Measurements from ENCODE around the gene RHOJ.
"Not testable (repeated sequence)": the region's sequence is repeated elsewhere in the genome, so short reads cannot be mapped to it uniquely, and the experiment has no call there.

DNA sequence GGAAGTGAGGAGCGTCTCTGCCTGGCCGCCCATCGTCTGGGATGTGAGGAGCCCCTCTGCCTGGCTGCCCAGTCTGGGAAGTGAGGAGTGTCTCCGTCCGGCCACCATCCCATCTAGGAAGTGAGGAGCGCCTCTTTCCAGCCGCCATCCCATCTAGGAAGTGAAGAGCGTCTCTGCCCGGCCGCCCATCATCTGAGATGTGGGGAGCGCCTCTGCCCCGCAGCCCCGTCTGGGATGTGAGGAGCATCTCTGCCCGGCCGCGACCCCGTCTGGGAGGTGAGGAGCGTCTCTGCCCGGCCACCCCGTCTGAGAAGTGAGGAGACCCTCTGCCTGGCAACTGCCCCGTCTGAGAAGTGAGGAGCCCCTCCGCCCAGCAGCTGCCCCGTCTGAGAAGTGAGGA lies 39.0 kb upstream of the RHOJ start:
- TF ChIP-seq, protein P1, sequence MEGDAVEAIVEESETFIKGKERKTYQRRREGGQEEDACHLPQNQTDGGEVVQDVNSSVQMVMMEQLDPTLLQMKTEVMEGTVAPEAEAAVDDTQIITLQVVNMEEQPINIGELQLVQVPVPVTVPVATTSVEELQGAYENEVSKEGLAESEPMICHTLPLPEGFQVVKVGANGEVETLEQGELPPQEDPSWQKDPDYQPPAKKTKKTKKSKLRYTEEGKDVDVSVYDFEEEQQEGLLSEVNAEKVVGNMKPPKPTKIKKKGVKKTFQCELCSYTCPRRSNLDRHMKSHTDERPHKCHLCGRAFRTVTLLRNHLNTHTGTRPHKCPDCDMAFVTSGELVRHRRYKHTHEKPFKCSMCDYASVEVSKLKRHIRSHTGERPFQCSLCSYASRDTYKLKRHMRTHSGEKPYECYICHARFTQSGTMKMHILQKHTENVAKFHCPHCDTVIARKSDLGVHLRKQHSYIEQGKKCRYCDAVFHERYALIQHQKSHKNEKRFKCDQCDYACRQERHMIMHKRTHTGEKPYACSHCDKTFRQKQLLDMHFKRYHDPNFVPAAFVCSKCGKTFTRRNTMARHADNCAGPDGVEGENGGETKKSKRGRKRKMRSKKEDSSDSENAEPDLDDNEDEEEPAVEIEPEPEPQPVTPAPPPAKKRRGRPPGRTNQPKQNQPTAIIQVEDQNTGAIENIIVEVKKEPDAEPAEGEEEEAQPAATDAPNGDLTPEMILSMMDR (IDR thresholded peaks at IDR 0.05), result not testable (repeated sequence)
- not testable (repeated sequence) for TF ChIP-seq POLR2A (IDR thresholded peaks at IDR 0.05)
